C4-2B (cell line): ENCODE results near the gene MAGEF1.

Experiments
- CTCF ChIP-seq: fragments of 450-650 bp; conservative IDR thresholded peaks from 2 replicates; pipeline ENCODE4 v1.5.1; 2017; ENCODE audit warnings: mild to moderate bottlenecking
- ZFX ChIP-seq: fragments of 450-650 bp; IDR thresholded peaks from 2 replicates; pipeline ENCODE4 v1.6.1; 2017

DNA sequence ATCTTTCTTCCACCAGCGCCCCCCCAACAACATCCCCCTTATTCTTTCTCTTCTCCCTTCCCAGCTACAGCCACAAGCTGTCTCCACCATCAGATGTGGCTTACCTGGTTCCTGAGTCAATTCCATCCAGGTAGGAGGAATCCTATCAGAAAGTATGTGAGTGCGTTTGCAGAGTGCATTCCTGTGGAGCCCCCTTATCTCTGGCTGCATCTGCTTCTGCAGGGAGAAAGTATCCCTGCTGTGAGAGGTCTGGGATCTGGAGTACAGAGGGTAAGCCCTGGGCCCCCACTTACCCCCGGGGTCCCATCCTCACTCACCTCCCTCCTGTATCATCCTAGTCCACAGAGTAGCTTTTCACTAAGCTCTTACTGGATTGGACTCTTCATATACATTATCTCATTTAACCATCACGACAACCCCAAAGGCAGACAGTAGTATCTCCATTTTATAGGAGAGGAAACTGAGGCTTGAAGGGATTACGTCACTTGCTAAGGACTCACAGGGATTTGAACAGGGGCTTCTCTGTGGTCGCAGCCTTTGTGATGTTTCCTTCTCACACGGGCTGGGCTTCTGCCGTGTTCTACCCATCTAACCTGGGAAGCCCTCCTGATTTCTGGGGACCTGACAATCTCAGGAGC is 22.2 kb upstream of the MAGEF1 start:
- no peak for TF ChIP-seq CTCF
- no peak for TF ChIP-seq ZFX
